Activated gamma-delta T cell treated with anti-CD3 and anti-CD28 coated beads, Interleukin-2, amount 50 U/mL, for 16 hours (primary cell): ENCODE measurements around the gene TPRG1L.

ENCODE experiments used
- DNase-seq: peaks from one replicate; pipeline ENCODE4 v3.0.0-alpha.2; 2020; ENCODE audit warnings: low read depth

Gene TPRG1L

DNA sequence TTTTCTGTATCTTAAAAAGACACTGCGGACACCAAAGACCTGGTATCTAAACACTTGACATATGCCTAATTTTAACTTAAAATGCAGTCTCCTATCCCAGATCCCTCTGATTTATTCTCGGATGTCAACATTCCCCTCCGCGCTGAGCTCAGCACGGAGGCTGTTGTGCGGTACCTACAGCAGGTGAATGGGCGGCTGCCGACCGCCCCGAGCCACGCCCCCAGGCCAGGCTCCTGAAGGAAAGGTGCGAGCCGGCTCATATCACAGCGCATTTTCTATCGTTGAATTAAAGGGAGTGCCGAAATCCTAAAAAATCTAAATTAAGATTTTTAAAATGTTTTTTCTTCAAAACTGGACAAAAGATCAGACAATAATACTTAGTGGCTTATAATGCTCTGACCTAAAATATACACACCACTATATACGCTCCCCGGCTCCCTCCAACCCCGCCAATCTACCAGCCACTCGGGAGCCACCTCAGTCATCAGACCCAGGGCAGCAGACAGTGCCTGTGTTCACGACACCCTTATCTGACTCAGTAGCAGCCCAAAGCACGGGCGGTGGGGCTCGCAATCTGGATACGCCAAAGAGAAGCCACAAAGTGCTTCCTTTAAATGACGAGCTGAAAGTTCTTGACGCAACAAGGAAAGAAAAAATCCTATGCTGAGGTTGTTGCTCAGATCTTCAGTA lies 21.0 kb downstream of the TPRG1L start:
- DNase-seq, result no peak

DNA sequence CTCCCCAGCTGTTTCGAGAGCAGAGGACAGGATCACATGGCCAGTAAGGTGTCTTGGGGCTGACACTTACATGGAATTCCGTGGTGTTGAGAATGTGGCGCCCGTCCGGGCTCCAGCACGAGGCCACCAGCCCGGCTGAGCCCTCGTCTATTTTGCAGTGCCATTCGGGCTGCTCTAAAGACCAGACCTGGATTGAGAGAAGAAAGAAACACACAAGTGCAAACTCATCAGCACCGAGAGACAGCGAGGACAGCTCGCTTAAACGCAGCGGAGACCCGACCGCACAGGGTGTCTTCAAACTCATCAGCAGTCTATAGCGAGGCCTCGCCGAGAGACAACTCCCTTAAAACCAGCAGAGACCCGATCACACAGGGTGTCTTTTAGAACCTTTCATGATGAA lies 21.8 kb downstream of the TPRG1L start:
- DNase-seq, result no peak

DNA sequence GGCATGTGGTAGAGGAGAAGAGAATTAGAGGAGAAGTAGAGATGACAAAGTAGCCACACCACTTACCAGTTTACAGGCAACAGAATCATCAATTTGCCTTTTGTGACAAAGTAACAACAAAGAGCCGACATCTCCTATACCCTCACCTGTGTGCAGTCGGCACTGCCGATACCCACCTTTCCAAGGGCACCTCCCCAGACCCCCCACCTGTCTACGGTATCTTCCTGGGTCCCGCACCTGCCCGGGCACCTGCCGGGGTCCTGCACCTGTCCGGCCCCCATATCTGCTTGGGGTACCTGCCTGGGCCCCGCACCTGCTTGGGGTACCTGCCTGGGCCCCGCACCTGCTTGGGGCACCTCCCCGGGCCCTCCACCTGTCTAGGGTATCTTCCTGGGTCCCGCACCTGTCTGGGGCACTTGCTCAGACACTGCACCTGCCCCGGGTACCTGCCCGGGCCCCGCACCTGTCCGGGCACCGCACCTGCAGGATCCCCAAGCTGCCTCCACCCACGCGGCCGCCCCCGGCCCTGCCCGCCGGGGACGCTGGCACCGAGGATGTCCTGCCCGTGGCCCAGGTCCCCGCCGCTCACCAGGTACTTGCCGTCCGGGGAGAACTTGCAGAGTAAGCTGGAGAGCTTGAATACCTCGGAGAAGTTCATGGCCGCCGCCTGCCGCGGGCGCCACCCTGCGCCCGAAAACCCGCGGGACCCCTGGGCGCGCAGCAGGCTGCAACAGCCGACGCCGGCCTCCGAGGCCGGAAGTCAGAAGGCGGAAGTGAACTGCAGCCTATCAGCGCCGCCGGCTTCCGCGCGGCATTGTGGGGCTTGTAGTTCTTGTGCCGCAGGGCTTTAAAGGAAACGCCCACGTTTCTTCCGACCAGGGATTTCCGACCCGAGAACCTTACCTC lies 24.8 kb downstream of the TPRG1L start, which contains the start of gene WRAP73:
Gene WRAP73, minus strand, starts transcription at position 762 of the 906 bp plus-strand sequence. Its CDS starts 104 bp downstream, at position 658.
- peak; percentile 83 for DNase-seq

DNA sequence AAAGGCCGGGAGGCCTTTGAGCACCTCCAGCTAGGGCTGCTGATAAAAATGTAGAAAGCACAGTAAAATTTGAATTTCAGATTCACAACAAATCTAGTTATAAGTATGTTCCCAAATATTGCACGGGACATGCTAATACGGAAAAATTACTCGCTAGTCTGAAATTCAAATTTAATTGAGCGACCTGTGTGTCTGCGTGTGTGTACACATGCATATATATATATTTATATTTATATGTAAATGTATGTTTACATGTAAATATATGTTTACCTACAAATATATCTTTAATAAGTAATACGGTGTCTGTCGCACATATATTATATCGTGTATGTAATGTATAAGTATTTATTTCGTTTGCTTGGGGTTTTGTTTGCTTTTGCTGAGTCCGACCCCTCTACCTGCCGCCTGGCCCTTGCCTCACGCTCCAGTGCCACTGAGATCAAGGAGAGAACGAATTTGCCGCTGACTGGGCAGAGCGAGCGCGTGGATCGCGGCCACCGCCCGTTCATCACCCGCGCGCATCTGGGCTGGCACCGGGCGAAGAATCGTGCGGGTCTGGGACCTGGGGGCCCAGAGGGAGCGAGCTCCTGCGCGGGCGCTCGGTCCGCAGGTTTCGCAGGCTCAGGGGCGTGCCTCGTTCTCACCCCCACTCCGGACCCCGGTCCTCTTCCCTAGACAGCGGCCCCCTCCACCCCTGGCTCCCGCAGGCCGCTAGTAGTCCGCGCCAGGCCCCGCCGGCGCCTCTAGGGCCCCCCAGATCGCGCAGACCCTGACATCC lies 25.6 kb downstream of the TPRG1L start:
- no peak for DNase-seq

DNA sequence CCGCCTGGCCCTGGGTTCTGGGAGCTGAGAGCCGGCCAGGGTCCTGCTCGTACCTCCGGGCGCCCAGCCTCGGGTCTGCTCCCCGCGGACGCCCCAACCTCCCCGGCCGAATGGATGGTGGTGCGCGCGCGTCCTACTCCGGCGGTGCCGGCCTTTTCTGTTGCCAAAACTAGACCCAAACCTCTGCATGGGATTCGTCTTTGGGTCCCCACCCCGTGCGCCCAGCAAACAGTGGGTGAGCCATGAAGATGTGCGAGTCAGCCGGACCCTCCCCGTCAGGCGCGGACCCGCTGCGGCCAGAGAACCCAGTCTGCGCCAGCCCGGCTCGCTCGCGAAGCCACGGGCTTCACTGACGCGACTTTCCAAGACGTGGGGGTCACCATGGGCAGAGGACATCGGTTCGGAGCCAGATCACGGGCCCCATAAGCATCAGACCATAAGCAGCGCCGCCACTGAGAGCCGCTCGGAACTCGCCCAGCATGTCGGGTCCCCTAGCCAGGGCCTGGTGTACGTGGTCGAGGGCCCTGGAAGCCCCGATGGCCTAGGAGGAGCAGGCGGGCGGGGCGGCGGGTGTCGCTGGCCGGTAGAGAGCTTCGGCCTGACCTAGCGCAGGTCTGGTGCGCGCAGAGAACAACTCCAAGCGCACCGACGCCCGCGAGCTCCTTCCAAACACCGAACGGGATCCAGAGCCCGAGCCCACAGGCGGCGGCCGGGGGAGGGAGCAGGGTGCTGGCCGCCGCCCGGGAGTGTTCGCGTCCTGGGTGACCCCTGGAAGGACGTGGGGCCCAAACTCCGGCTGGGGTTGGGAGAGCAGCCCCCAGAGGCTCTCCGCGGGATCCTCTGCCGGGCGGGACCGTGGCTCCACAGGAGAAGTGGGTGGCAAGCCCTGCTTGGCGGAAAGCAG lies 26.5 kb downstream of the TPRG1L start:
- DNase-seq, result no peak

DNA sequence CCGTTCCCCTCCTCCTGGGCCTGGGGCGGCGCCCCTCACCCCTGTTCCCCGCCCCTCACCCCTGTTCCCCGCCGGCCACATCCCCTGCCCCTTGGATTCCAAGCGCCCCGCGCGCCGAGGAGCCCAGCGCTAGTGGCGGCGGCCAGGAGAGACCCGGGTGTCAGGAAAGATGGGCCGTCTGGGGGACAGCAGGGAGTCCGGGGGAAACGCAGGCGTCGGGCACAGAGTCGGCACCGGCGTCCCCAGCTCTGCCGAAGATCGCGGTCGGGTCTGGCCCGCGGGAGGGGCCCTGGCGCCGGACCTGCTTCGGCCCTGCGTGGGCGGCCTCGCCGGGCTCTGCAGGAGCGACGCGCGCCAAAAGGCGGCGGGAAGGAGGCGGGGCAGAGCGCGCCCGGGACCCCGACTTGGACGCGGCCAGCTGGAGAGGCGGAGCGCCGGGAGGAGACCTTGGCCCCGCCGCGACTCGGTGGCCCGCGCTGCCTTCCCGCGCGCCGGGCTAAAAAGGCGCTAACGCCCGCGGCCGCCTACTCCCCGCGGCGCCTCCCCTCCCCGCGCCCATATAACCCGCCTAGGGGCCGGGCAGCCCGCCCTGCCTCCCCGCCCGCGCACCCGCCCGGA lies 27.2 kb downstream of the TPRG1L start, which contains the start of gene TP73:
Gene TP73, plus strand, starts transcription at position 587 of the 618 bp plus-strand sequence. CDS start 29,850 bp downstream, outside the sequence.
- no peak for DNase-seq

DNA sequence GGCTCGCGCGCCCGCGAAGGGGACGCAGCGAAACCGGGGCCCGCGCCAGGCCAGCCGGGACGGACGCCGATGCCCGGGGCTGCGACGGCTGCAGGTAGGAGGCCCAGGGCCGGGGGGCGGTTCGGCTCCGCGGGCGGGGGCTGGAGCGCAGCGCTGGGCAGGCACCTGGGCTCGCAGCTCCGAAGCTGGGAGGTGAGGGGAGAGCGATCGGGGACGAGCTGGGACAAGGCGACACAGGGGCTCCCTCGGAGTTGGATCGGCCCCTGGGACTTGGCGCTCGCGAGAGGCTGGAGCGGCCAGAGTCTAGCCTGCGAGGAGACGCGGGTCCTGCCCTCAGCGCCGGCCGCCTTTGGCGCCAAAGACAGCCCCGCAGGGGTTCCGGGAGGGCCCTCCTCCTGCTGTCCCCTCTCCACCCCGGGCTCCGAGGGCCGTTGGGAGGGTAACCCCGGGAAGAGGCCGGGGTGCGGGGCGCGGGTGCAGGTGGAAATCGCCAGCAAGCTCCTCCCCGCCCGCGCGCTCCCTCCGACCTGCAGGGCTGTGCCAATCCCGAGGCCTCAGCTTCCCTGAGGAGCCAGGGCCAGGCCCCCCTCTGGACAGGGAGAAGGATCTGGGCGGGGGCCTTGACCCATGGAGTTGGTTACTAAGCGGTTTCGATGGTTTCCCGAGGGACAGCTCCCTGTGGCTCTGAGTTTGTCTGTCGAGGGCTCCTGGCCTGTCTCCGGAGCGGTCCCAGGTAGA lies 27.9 kb downstream of the TPRG1L start:
- DNase-seq, result no peak

DNA sequence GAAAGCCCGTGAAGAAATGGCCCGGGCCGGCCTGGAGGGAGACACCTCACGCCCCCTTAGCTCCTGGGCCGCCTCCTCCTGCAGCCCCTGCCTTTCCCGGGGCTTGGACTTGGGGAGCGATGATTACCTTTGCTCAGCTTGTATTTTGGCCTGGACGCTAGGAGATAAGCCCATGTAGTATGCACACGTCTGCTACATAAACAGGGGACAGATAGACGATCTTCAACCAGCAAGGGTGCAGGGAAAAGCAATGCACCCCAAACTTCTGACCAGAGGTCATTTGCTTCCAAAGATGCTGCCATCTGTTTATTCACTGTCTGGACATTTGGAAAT lies 28.4 kb downstream of the TPRG1L start:
- no peak for DNase-seq

DNA sequence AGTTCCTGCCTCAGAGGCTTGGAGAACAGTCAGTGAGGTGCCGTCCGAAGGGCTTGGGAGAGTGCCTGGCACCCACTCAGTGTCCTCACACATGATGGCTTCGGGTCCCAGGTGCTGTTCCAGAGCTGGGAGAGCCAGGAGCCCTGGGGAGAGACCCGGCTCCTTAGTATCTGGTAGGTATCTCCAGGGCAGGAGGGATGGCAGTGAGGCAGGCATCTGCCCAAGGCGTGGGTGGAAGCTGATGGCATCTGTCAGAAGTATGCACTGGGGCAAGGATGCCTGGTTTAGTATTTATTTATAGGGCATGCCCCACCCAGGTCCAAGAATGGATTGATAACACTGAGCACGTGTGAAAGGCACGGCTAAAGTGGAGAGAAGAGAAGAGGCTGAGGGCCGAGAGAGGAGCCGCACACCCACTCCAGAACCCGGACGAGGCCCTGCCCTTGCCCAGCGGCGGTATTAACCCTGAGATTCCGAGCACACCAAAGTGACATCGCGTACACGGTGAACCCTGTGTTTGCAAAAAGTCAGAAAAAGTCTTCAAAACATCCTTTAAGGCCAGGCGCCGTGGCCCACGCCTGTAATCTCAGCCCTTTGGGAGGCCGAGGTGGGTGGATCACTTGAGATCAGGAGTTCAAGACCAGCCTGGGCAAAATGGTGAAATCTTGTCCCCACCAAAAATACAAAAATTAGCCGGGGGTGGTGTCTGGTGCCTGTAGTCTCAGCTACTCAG lies 29.9 kb downstream of the TPRG1L start:
- DNase-seq, result no peak

DNA sequence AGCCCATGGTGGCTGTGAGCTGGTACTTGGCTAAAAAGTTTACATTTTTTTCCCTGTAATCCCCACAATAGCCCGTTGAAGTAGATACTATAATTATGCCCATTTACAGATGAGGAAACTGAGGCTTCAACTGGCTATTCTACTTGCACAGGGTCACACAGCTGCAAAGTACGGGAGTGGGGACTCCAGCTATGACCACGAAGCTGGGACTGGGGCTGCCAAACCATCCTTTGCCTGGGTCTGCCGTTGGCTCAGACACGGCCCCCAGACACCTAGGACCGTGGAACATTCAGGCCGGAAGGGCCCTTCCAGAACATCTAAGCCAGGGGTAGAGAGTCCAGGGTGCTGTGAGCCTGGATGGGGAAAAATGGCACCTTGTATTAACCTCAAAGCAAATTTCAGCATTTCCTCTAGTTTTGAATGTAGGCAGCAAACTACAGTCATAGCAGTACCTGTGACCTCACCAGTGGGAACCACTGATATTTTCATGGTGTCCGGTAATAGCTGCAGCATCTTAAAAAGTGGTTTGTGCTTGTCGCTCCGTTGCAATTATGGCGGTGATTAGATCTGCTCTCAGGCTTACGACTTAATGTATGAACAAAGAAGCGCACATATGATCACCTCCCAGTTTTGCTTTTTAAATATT lies 31.8 kb downstream of the TPRG1L start:
- DNase-seq, result no peak

DNA sequence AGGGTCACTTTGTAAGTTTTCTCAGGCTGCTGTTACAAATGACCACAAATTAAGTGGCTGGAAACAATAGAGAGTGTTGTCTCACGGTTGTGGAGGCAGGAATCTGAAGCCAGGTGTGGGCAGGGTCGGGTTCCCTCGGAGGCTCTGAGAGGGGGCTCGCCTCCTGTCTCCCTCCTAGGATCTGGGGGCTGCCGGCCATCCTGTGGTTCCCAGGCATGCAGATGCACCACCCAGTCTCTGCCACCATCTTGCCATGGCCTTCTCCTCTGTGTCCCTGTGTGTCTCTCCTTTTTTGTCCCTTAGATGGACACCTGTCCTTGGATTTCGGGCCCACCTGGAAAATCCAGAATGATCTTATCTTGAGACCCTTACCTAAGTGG lies 32.3 kb downstream of the TPRG1L start:
- DNase-seq, result no peak

DNA sequence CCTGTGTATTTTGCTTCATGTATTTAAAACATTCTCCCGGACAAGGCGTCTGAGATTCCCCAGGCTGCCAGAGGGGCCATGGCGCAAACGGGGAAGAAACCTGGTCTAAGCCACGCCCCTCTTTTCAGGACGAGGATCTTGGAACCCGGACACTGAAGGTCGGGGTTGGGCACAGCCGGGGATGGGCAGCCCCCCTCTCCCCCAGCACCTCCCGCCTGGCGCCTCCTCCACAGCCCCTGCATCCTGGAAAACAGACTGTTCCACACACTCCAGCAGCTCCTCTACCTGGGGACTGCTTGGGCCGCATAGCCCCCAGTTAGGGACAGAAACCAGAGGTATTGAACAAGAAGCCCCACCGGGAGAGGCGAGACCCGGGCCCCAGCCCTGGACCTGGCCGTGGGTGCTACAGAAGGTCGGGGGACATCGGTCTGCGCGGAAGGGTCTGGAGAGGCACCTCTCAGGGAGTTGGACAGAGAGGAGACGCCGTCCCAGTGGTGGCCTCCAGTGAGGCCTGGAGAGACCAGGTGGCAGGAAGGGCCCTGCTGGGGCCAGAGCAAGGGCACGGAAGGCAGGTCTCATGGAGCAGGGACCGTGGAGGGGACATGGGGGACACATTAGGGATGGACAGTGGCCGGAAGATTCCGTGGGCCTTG lies 32.9 kb downstream of the TPRG1L start:
- DNase-seq, result no peak

DNA sequence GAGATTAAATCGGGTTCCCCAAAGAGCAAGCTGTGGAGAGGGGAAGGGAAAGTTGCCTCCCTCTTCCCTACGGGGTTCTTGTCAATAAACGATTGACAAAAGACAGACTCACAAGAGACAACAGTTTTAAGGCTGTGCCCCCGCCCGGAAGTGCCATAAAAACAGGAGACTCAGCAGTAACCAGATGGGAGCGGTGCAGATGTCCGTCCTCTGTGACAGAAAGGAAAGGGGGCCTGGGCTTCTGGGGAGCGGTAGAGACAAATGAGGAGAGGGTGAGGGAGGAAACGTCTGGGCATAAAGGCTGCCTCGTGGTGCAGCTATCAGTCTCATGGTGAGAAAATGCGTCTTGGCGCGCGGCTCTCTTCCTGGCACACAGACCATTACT lies 33.4 kb downstream of the TPRG1L start:
- no peak for DNase-seq

DNA sequence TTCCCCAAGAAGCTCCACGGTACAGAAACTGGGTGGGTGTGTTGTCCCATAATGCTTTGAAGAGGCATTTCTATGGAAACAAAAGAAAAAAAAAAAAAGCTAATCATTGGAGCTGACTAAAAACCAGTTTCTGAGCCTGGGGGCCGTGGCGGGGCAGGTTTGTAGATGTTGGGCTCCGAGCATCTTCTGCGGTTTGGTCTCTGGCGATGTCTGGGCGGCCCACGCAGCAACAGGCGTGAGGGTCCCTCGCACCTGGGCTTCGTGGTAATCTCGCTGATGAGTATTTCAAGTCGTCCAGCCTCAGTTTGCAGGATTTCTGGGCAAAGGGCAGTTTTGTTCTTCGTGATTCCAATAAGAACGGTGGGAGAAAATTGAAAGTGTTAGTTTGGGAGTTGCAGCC lies 34.3 kb downstream of the TPRG1L start:
- DNase-seq, result no peak

DNA sequence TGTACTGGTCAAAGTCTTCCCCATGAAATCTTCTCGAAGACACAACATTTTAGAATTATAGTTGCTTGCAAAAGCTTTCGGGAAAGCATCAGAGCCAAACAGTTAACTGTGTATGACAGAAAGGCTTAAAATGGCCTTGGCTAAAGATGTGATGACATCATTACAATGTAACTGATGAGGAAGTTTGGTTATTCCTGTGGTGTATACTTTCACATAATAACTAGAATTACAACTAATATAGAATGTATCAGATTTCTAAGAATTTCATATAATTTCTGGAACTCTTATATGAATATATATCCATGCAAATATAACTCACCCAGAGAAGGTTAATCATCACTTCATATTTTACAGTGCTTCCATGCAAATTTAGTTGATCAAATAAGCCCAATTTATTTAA lies 35.9 kb downstream of the TPRG1L start:
- DNase-seq, result no peak

DNA sequence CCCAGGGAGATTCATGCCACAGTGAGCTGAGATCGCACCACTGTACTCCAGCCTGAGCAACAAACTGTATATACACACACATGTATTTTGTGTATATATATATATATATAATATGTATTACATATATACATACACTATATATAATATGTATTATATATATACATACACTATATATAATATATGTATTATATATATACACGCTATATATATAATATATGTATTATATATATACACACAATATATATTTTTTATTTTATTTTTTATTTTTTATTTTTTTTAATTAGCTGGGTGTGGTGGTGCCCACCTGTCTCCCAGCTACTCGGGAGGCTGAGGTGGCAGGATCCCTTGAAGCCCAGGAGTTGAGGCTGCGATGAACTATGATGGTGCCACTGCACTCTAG lies 36.8 kb downstream of the TPRG1L start:
- DNase-seq, result no peak

DNA sequence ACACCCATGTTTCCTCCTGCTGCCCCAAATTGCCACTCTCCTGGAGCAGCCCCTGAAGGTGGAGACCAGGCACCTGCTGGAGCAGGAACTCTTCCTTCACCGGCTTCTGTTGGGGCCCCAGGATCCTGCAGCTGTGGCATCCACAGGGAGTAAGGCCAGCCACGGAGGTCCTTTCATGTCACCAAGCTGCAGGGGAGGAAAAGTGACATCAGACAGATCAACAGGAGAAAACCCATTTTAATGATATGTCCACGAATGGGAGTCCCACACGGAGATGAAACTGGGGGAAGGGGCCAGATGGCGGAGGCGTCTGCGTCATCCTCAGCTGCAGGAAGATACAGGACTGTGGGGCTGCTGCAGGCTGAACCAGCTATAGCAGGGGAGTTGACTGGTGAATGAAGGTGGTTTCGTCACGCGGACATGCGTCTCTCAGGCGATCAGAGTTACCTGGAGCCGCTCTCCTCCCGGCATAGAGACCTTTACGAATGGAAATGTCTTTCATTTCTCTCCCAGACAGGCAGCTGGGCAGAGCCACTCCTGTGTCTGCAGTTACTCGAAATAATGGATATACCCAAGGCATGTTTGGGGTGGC lies 37.4 kb downstream of the TPRG1L start:
- DNase-seq, result no peak

DNA sequence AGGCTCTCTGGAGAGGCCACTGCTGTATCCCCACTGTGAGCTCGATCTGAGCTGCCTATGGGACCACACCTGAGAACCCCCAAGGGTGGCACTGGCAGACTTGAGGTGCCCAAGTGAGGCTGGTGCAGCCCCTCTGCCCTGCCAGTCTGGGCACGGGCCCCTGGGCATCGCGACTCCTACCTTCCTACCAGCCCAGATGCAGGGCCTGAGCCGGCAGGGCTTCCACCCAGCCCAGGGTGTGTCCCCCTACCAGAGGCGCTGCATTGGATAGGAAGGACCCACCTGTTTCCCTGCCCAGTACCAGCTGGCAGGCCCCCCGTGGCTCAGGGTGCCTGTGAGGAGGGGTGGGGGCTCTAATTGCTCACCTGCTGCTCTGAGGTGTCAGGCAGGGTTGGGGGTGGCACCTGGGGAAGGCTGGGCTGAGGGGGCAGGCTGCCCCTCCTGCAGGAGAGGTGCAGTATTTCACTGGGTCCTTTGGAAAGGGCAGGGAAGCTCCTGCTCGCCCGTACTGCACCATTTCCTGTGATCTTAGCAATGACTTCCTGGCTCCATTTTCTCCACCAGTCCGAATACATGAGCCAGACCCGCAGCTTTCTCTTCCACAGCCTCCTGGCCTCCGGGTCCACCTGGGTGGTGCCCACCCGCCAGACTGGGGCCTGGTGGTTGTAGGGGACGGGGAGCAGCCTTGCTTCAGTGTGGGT lies 39.3 kb downstream of the TPRG1L start:
- DNase-seq, result no peak
